AG08396 (cell line): ENCODE data around the gene LRRC23.

ENCODE experiments used
- DNase-seq: peaks from one replicate; pipeline ENCODE4 v3.0.0; 2012; ENCODE audit warnings: low spot score, mixed read lengths

LRRC23 gene

GRCh38 chr12:6943722-6944380 is 39.2 kb downstream of the LRRC23 start, which contains the start of the genes C12orf57 and RNU7-1:
TSS of gene C12orf57 (plus strand) at chr12:6944022. CDS start at chr12:6944122, 100 bp downstream.
TSS of gene RNU7-1 (plus strand) at chr12:6943816.
- DNase-seq, result peak; percentile 77

- peak; percentile 93 for DNase-seq
Measured at GRCh38 chr12:6944381-6945186, 40.0 kb downstream of the LRRC23 start.

DNA sequence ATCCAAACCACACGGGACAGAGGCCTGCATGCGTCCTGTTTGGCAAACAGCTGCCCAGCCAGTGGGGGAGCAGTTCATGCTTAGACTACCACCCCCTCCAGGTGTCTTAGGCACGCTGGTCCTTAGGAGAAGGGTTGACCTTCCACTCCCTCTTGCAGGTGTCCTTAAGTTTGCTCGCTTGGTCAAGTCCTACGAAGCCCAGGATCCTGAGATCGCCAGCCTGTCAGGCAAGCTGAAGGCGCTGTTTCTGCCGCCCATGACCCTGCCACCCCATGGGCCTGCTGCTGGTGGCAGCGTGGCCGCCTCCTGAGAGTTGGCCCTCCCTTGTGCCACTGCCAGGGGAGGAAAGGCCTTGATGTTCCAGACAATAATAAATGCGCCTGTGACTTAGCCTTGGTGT is 41.0 kb downstream of the LRRC23 start:
- no peak for DNase-seq

- DNase-seq, result no peak
Measured at GRCh38 chr12:6946033-6946919, 41.7 kb downstream of the LRRC23 start.

DNA sequence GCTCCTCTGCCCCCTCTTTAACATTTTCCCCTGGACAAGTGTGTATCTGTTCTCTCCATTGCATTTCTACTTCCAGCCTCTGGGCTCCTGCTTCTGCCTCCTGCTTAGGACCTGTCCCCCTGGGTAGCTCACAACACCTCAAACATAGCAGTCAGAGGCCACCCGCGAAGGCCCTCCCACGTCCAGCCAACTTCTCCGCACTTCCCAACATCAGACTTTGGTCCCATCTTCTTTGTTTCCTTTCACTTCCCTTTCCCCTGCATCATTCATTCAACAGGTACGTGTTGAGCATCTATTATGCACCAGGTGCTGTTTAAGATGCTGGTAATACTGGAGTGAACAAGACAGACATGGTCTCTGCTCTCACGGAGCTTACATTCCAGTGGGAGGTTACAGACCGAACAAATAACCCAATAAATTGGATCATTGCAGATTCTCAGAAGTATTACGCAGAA is 42.3 kb downstream of the LRRC23 start:
- DNase-seq, result no peak

DNA sequence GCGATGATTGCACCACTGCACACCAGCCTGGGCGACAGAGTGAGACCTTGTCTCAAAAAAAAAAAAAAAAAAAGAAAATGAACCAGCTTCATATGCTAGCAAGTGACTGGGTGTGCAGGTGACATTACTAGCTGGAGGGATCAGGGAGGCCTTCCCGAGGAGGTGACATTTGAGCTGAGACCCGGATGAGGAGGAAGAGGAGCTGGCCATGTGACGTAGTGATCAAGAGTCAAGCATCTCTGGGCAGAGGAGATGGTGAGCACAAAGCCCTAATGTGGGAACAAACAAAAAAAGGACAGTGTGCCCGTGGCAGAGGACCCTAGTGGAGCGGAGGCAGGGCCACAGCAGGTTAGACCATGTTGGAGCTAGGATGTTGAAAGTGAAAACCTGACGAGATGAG is 43.0 kb downstream of the LRRC23 start:
- DNase-seq, result no peak

GRCh38 chr12:6948873-6949594 is 44.4 kb downstream of the LRRC23 start:
- no peak for DNase-seq

DNA sequence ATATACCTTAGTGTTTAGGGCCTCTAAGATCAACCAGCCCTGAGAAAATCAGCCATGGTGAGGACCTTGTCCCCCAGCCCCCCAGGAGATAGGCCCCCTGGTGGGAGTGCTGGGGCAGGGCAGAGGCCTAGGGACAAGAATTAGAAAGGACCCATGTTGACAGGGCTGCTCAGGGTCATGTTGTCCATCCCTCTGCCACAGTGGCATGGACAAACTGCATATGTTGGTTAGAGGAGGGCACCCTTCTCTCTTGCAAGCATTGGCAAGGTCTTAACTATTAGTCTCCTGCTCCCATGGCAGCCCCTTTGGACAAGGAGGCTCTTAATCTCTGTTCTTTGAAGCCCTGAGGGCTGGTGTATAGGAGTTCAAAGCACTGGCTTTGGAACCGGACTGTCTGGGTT is 45.8 kb downstream of the LRRC23 start:
- DNase-seq, result no peak

DNA sequence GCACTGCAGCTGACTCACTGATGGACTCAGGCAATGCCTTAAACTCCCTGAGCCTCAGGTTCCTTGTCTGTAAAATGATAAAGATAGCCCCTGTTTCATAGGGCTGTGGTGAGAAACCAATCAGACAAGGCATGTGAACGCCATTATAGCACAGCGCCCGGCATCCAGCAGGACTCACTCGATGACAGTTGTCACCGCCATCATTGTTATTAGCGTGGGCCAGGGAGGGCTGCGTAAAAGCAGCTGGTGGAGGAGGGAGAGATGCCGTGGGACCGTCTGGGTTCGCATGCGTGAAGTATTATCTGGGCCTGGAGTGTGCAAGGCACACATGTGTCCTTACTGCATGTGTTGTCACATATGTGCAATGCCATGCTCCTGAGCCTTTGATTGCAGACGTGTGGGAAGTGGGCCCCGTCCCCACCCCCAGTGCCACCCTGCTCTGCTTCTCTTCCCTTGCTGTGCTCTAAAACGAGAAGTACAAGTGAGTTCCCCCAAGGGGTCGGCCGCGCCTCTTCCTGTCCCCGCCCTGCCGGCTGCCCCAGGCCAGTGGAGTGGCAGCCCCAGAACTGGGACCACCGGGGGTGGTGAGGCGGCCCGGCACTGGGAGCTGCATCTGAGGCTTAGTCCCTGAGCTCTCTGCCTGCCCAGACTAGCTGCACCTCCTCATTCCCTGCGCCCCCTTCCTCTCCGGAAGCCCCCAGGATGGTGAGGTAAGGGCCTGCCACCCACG is 46.4 kb downstream of the LRRC23 start, which contains the start of gene PTPN6:
Gene PTPN6 (plus strand): TSS at position 546 of the 730 bp plus-strand sequence. CDS start 157 bp downstream, at position 703.
- DNase-seq, result no peak

DNA sequence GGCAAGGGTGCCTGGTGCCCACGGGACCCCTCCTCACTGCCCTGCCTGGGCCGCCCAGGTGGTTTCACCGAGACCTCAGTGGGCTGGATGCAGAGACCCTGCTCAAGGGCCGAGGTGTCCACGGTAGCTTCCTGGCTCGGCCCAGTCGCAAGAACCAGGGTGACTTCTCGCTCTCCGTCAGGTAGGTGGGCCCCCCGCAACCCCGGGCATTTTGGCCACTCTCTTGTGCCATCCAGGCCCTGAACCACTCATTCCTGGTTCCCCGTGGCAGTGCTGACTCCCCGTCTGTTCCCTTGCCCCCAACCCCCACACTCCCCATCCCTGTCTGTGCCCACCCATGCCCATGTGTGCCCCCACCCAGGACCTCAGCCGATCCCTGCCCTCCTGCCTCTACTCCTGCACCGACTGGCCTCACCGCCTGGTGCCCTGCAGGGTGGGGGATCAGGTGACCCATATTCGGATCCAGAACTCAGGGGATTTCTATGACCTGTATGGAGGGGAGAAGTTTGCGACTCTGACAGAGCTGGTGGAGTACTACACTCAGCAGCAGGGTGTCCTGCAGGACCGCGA is 47.0 kb downstream of the LRRC23 start:
- no peak for DNase-seq

DNA sequence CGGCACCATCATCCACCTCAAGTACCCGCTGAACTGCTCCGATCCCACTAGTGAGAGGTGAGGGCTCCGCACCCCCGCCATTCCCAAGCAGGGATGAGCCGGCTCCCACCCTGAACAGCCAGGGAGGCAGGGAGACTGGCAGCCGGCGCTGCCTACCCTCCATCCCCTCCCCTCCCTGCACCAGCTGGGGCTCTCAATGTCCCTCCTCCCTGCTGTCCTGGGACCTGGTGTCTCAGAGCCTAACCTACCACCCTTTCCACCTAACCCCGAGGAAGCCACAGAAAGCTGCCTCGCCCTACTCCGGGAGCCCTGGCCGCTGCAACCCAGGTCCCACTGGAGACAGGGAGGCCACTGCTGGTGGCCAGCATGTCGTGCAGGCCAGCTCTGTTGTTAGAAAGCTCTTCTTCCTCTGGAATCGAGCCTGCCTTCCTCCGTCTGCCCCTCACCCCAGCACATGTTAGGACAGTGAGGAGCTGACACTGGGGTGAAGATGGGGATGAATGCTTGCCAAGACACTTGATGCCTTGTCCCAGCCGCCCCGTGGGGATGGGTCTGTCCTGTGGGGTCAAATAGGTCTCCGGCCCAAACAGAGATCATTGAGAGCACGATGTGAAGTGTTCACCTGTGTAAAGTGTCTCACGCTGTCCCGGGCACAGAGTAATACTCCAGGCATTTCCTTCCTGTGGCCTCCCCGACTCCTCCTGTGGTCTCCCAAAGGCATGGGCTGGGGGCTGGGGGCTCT is 47.7 kb downstream of the LRRC23 start:
- no peak for DNase-seq

DNA sequence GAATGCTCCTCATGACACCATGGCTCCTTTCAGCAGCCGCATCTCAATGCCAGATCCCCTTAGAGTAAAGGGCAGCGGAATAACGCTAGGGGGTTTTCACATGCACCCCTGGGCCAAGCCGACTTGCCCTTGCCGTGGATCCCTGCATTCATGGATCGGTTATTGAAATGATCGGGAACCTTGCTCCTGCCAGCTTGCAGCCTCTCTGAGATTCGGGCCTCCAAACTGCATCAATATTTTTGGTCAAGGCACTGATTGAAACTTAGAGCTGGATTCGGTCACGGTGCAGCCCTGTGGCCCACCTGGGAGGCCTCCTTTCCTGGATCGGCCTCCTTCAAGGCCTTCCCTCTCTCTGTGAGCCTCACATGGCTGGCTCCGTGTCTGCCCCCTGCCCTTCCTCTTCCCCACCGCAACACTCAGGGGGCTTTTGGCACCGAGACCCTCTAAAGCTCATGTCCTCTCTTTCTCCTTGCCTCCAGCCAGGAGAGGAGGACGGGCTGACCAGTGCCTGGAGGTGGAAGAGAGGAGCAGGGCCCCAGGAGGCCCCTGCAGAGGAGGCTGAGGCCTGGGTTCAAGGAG is 48.3 kb downstream of the LRRC23 start:
- no peak for DNase-seq

- no peak for DNase-seq
Measured at GRCh38 chr12:6953442-6954315, 49.1 kb downstream of the LRRC23 start.

- DNase-seq, result no peak
Measured at GRCh38 chr12:6954316-6955107, 49.9 kb downstream of the LRRC23 start.

DNA sequence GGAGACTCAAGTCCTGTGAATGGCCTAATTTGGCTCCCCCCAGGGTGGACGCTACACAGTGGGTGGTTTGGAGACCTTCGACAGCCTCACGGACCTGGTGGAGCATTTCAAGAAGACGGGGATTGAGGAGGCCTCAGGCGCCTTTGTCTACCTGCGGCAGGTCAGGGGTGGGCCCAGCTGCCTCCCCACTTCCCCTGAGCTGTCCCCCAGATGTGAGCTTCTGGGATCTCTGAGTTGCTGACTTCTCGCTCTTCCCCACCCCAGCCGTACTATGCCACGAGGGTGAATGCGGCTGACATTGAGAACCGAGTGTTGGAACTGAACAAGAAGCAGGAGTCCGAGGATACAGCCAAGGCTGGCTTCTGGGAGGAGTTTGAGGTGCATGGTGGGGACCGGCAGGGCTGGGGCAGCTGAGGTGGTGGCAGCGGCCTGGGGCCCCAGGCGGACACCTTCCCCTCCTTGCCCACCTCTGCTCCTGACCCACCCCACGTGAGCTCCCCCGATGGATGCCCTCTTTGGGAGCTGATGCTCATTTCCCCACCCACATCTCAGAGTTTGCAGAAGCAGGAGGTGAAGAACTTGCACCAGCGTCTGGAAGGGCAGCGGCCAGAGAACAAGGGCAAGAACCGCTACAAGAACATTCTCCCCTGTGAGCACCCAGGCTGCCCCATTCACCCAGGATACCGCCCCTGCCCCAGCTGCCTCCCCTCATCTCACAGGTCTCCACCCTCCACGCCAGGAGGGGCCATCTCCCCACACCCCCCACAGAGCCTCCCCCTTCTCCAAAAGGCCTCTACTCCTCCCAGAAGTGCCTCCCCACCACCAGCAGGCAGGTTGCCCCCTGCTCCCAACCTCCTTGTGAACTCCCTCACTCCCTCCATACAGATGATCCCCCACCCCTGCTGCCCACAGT is 50.7 kb downstream of the LRRC23 start:
- no peak for DNase-seq

DNA sequence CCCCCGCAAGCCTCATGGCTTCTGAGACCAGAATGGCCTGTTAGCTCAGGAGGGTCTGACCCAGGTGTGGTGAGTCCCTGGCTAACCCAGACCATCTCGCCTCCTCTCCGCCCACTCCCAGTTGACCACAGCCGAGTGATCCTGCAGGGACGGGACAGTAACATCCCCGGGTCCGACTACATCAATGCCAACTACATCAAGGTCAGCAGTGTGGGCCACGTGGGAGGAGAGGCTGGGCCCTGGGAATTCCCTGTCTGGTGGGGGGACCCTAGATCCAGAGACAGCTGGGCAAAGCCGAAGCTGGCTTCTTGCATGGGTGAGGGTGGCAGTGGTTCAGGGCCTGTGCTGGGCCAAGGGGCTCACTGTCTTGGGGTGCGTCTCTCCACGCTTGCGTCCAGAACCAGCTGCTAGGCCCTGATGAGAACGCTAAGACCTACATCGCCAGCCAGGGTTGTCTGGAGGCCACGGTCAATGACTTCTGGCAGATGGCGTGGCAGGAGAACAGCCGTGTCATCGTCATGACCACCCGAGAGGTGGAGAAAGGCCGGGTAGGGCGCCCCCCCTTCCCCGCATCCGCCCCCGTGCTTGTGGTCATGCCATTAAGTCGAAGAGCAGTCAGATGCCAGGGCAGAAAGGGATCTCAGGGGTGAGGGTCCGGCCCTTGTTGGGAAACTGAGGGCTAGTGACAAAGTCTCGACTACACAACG is 51.6 kb downstream of the LRRC23 start:
- DNase-seq, result no peak
